ENCODE measurements around the gene ZNRF1. TPM values are rescaled to one million over a fixed set of nuclear protein-coding genes. Genes with fewer than 3 reads are reported as not detected.
"Not testable (repeated sequence)": the region's sequence is repeated elsewhere in the genome, so short reads cannot be mapped to it uniquely, and the experiment has no call there.

Gene ZNRF1
- total and polyA plus RNA-seq, 2 donors from 2014 or later = 10.8 to 23.1 TPM

GRCh38 chr16:75014318-75014717 lies 15.5 kb downstream of the ZNRF1 start:
- TF ChIP-seq CTCF (IDR thresholded peaks at IDR 0.05; ENCODE audit: borderline replicate concordance, extremely low read depth, insufficient read depth) = no peak
- no peaks in the 10 kb centered on the region for H3K27me3 ChIP-seq (ENCODE audit: control insufficient read depth, insufficient read depth, low read length)
- no peak overlapping the region for H3K9ac ChIP-seq (ENCODE audit: low read length in 3 of 3)
- DNase-seq (no peak), FAIRE-seq (no peak)
- intact Hi-C loops (cut with DNase I) = no loop called here
- H3K27ac ChIP-seq (ENCODE audit: low read depth in 2 of 2, low read length in 2 of 2) = no peak overlapping the region
- H3K9me3 ChIP-seq (ENCODE audit: control insufficient read depth in 2 of 3, insufficient read depth in 1 of 3, low read length in 3 of 3) = no peaks in the 10 kb centered on the region
- no peaks in the 10 kb centered on the region for H3K36me3 ChIP-seq (ENCODE audit: control insufficient read depth in 2 of 3, insufficient read depth in 3 of 3, low read length in 3 of 3)
- H3K4me3 ChIP-seq (ENCODE audit: low read length in 3 of 3) = no peak overlapping the region
- H3K4me1 ChIP-seq (ENCODE audit: control insufficient read depth in 2 of 3, insufficient read depth in 2 of 3, low read depth in 1 of 3, low read length in 3 of 3) = peaks cover 0 to 16% (median 12%) of the 10 kb centered on the region in 3 donors

- FAIRE-seq; DNase-seq; H3K27ac ChIP-seq (ENCODE audit: low read depth in 2 of 2, low read length in 2 of 2); H3K9ac ChIP-seq (ENCODE audit: low read length in 3 of 3); H3K27me3 ChIP-seq (ENCODE audit: control insufficient read depth, insufficient read depth, low read length); H3K9me3 ChIP-seq (ENCODE audit: control insufficient read depth in 2 of 3, insufficient read depth in 1 of 3, low read length in 3 of 3); H3K36me3 ChIP-seq (ENCODE audit: control insufficient read depth in 2 of 3, insufficient read depth in 3 of 3, low read length in 3 of 3); H3K4me3 ChIP-seq (ENCODE audit: low read length in 3 of 3); intact Hi-C loops (cut with DNase I): not testable (repeated sequence)
- peaks cover 0 to 13% (median 10%) of the 10 kb centered on the region in 3 donors for H3K4me1 ChIP-seq (ENCODE audit: control insufficient read depth in 2 of 3, insufficient read depth in 2 of 3, low read depth in 1 of 3, low read length in 3 of 3)
Measured at GRCh38 chr16:75016451-75017081, 17.7 kb downstream of the ZNRF1 start.

GRCh38 chr16:75017670-75018525 lies 19.1 kb downstream of the ZNRF1 start:
- Histone ChIP-seq H3K9me3 (ENCODE audit: control insufficient read depth in 2 of 3, insufficient read depth in 1 of 3, low read length in 3 of 3) (no peaks in the 10 kb centered on the region), H3K36me3 (ENCODE audit: control insufficient read depth in 2 of 3, insufficient read depth in 3 of 3, low read length in 3 of 3) (no peaks in the 10 kb centered on the region), H3K9ac (ENCODE audit: low read length in 3 of 3) (no peak overlapping the region), H3K4me3 (ENCODE audit: low read length in 3 of 3) (no peak overlapping the region), H3K27me3 (ENCODE audit: control insufficient read depth, insufficient read depth, low read length) (no peaks in the 10 kb centered on the region), H3K27ac (ENCODE audit: low read depth in 2 of 2, low read length in 2 of 2) (no peak overlapping the region), H3K4me1 (ENCODE audit: control insufficient read depth in 2 of 3, insufficient read depth in 2 of 3, low read depth in 1 of 3, low read length in 3 of 3) (peaks cover 0 to 4% (median 0%) of the 10 kb centered on the region in 3 donors)
- FAIRE-seq = no peak
- DNase-seq = no peak
- TF ChIP-seq CTCF (IDR thresholded peaks at IDR 0.05; ENCODE audit: borderline replicate concordance, extremely low read depth, insufficient read depth) = no peak
- intact Hi-C loops (cut with DNase I) = no loop called here

GRCh38 chr16:75019007-75019406 lies 20.2 kb downstream of the ZNRF1 start:
- Histone ChIP-seq H3K9ac (ENCODE audit: low read length in 3 of 3) (no peak overlapping the region), H3K4me3 (ENCODE audit: low read length in 3 of 3) (no peak overlapping the region), H3K36me3 (ENCODE audit: control insufficient read depth in 2 of 3, insufficient read depth in 3 of 3, low read length in 3 of 3) (no peaks in the 10 kb centered on the region), H3K27ac (ENCODE audit: low read depth in 2 of 2, low read length in 2 of 2) (no peak overlapping the region), H3K4me1 (ENCODE audit: control insufficient read depth in 2 of 3, insufficient read depth in 2 of 3, low read depth in 1 of 3, low read length in 3 of 3) (peaks cover 0 to 4% (median 0%) of the 10 kb centered on the region in 3 donors), H3K27me3 (ENCODE audit: control insufficient read depth, insufficient read depth, low read length) (no peaks in the 10 kb centered on the region), H3K9me3 (ENCODE audit: control insufficient read depth in 2 of 3, insufficient read depth in 1 of 3, low read length in 3 of 3) (no peaks in the 10 kb centered on the region)
- FAIRE-seq (no peak), DNase-seq (no peak)
- TF ChIP-seq CTCF (IDR thresholded peaks at IDR 0.05; ENCODE audit: borderline replicate concordance, extremely low read depth, insufficient read depth) = no peak
- intact Hi-C loops (cut with DNase I) = no loop called here
